ENCODE results near the gene TEX14. TPM values are rescaled to one million over a fixed set of nuclear protein-coding genes. Genes with fewer than 3 reads are reported as not detected.

TEX14 gene
- total and polyA plus RNA-seq, 3 experiments from 2014 or later: 0.11 to 0.20 TPM; not detected in 1

DNA sequence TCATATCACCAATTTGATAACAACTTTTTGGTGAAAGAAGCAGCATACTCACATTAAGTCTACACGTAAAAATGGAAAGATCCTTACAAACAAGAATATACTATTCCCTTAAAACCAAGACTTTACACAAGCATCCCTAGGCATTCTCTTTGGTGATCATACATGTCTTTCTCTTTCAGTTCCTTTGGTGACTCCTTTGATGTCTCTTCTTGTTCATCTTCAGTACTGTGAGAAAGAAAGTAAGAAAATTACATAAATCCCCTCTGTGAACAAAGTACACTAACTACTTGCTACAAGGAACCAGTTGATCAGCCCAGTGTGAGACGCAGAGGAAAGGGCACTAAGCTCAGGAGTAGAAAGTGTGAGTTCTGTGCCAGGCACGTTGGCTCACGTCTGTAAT lies 117.8 kb downstream of the TEX14 start:
- H3K27ac Mint-ChIP-seq: no peak overlapping the region

DNA sequence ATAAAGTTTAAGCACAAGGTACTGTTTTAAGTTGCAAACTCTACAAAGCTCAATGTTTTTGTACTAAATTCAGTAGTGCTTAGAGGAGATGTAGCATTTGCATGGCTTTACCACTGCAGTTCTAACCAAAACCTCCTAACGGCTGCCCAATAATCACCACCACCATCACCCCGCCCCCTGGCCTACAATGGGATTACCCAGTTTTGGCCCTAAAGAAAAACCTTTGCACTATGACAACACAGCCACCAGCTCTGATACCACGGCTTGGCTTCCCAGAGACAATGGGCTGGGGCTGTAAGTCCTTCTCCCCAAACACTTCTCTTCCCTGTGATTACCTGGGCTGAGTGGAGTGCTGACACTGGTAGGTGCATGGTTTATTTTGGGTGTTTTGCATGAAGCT lies 119.0 kb downstream of the TEX14 start:
- Histone ChIP-seq H3K36me3 (ENCODE audit: insufficient read depth, low read length) (no peaks in the 10 kb centered on the region), H3K9me3 (ENCODE audit: low read length) (no peaks in the 10 kb centered on the region), H3K27ac (ENCODE audit: low read depth, low read length) (no peak overlapping the region), H3K4me1 (ENCODE audit: insufficient read depth, low read length) (no peaks in the 10 kb centered on the region), H3K27me3 (ENCODE audit: insufficient read depth, low read length, poor library complexity, severe bottlenecking) (no peaks in the 10 kb centered on the region), H3K4me3 (ENCODE audit: low read length) (no peak overlapping the region)
- no peaks in the 10 kb centered on the region for H3K9me3 Mint-ChIP-seq
- H3K36me3 Mint-ChIP-seq: no peaks in the 10 kb centered on the region
- H3K27ac Mint-ChIP-seq: peak overlapping the region in 1 of 8 donors; percentile 40
- H3K4me3 Mint-ChIP-seq: no peak overlapping the region
- peaks cover 0 to 3% (median 0%) of the 10 kb centered on the region in 3 donors for H3K4me1 Mint-ChIP-seq
- H3K27me3 Mint-ChIP-seq: peaks cover 0 to 2% of the 10 kb centered on the region in 2 donors
- POLR2A ChIA-PET: no interaction called here
- DNase-seq: no peak
- CTCF ChIA-PET: interaction anchor here (1.7 kb wide), 1 partner anchor 15 kb away, joined by 7 read pairs; no protein-coding TSS in a partner anchor

More for the DNA sequence above, 117.8 kb downstream of the TEX14 start:
- Histone ChIP-seq H3K36me3 (ENCODE audit: insufficient read depth, low read length) (no peaks in the 10 kb centered on the region), H3K4me1 (ENCODE audit: insufficient read depth, low read length) (no peaks in the 10 kb centered on the region), H3K27me3 (ENCODE audit: insufficient read depth, low read length, poor library complexity, severe bottlenecking) (no peaks in the 10 kb centered on the region), H3K27ac (ENCODE audit: low read depth, low read length) (no peak overlapping the region), H3K4me3 (ENCODE audit: low read length) (no peak overlapping the region), H3K9me3 (ENCODE audit: low read length) (no peaks in the 10 kb centered on the region)
- no peaks in the 10 kb centered on the region for H3K36me3 Mint-ChIP-seq
- ChIA-PET POLR2A (interaction anchor here (0.7 kb wide), 1 partner anchor 431 kb away, joined by 3 read pairs; no protein-coding TSS in a partner anchor), CTCF (no interaction called here)
- peaks cover 0 to 2% of the 10 kb centered on the region in 2 donors for H3K27me3 Mint-ChIP-seq
- H3K9me3 Mint-ChIP-seq: peaks cover 0 to 2% (median 0%) of the 10 kb centered on the region in 5 donors
- DNase-seq: no peak
- no peak overlapping the region for H3K4me3 Mint-ChIP-seq
- H3K4me1 Mint-ChIP-seq: peaks cover 0 to 3% (median 0%) of the 10 kb centered on the region in 3 donors

DNA sequence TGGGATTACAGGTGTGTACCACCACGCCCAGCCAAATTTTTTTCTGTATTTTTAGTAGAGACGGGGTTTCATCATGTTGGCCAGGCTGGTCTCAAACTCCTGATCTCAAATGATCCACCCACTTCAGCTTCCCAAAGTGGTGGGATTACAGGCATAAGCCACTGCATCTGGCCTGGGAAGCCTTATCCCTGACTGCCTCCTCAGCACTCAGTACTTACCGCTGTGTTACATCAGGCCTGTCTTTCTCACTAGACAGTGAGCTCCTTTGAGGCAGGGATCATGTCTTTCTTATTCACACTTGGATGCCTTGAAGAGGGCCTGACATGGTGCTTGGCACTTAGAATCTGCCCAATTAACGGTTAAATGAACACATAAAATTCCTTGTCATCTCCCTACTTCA lies 121.1 kb downstream of the TEX14 start:
- H3K4me1 Mint-ChIP-seq: no peaks in the 10 kb centered on the region
- Histone ChIP-seq H3K9me3 (ENCODE audit: low read length) (no peaks in the 10 kb centered on the region), H3K27ac (ENCODE audit: low read depth, low read length) (no peak overlapping the region), H3K4me1 (ENCODE audit: insufficient read depth, low read length) (no peaks in the 10 kb centered on the region), H3K4me3 (ENCODE audit: low read length) (no peak overlapping the region), H3K36me3 (ENCODE audit: insufficient read depth, low read length) (no peaks in the 10 kb centered on the region), H3K27me3 (ENCODE audit: insufficient read depth, low read length, poor library complexity, severe bottlenecking) (no peaks in the 10 kb centered on the region)
- no peaks in the 10 kb centered on the region for H3K9me3 Mint-ChIP-seq
- H3K27ac Mint-ChIP-seq: no peak overlapping the region
- H3K27me3 Mint-ChIP-seq: peaks cover 0 to 2% of the 10 kb centered on the region in 2 donors
- CTCF ChIA-PET: no interaction called here
- no peaks in the 10 kb centered on the region for H3K36me3 Mint-ChIP-seq
- no peak overlapping the region for H3K4me3 Mint-ChIP-seq
- DNase-seq: no peak
- POLR2A ChIA-PET: interaction anchor here (0.6 kb wide), 1 partner anchor 10 kb away, joined by 3 read pairs; no protein-coding TSS in a partner anchor

DNA sequence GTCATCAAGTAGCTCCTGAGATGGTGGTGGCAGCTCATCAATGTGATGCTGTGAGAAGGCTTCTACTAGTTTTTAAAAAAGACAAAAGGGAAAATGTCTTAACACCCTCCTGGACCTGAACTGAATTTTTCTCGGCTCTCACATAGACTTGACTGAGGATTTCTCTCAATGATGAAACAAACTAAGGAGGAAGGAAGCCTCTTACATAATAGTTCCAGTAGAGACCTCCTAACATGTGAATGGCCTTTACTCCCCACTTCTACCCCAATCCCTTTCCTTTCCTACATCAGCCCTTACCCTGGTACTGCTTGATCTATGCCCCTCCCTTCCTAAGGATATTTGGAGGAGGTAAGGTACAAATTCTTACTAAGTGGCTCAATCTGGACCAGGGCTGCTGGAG lies 122.6 kb downstream of the TEX14 start:
- Mint-ChIP-seq H3K9me3 (no peaks in the 10 kb centered on the region), H3K4me1 (no peaks in the 10 kb centered on the region), H3K4me3 (no peak overlapping the region), H3K27me3 (peaks cover 0 to 2% of the 10 kb centered on the region in 2 donors), H3K27ac (peak overlapping the region in 1 of 8 donors; percentile 76), H3K36me3 (no peaks in the 10 kb centered on the region)
- Histone ChIP-seq H3K27ac (ENCODE audit: low read depth, low read length) (no peak overlapping the region), H3K4me3 (ENCODE audit: low read length) (no peak overlapping the region), H3K27me3 (ENCODE audit: insufficient read depth, low read length, poor library complexity, severe bottlenecking) (no peaks in the 10 kb centered on the region), H3K9me3 (ENCODE audit: low read length) (no peaks in the 10 kb centered on the region), H3K4me1 (ENCODE audit: insufficient read depth, low read length) (no peaks in the 10 kb centered on the region), H3K36me3 (ENCODE audit: insufficient read depth, low read length) (no peaks in the 10 kb centered on the region)
- CTCF ChIA-PET: no interaction called here
- DNase-seq: no peak
- POLR2A ChIA-PET: no interaction called here

DNA sequence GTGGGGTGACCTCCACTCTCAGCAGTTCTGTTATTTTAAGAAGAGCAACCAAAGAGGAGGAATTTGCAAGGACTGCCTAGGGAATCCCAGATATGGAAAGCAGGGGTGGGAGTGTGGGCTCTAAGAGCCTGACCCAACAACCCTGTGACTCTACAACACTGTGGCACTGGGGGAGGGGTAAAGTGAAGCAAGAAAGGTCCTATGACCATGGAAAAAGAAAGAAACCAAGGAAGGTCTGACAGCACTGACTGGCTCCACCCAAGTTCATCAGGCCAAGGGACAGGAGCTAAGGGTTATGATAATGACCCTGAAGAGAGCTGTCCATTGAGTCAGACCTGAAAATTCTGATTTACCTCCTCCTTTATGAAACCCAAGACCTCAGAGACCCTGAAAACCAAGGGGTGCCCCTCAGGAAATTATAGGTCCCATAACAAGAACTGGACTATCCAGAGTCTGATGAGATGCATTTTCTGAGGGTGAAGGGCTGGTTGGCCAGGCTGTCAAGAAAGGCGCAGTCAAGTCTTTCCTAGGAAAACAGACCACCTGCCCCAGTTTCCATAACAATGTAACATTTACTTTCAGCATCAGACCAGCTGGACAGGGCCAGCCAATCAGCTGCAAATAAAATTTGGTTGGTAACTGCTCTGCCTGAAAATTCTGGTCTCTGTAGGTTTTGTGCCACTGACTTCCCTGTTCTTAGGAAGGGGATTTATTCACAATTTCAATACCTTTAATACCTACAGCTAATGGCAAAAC lies 123.6 kb downstream of the TEX14 start:
- Histone ChIP-seq H3K9me3 (ENCODE audit: low read length) (no peaks in the 10 kb centered on the region), H3K4me3 (ENCODE audit: low read length) (no peak overlapping the region), H3K27me3 (ENCODE audit: insufficient read depth, low read length, poor library complexity, severe bottlenecking) (no peaks in the 10 kb centered on the region), H3K27ac (ENCODE audit: low read depth, low read length) (no peak overlapping the region), H3K36me3 (ENCODE audit: insufficient read depth, low read length) (no peaks in the 10 kb centered on the region), H3K4me1 (ENCODE audit: insufficient read depth, low read length) (no peaks in the 10 kb centered on the region)
- Mint-ChIP-seq H3K4me1 (no peaks in the 10 kb centered on the region), H3K36me3 (no peaks in the 10 kb centered on the region), H3K9me3 (no peaks in the 10 kb centered on the region), H3K4me3 (no peak overlapping the region), H3K27ac (peak overlapping the region in 1 of 8 donors; percentile 47), H3K27me3 (peaks cover 0 to 2% of the 10 kb centered on the region in 2 donors)
- ChIA-PET CTCF (interaction anchor here (1.8 kb wide), 1 partner anchor 10 kb away, joined by 8 read pairs; no protein-coding TSS in a partner anchor), POLR2A (no interaction called here)
- DNase-seq: no peak

DNA sequence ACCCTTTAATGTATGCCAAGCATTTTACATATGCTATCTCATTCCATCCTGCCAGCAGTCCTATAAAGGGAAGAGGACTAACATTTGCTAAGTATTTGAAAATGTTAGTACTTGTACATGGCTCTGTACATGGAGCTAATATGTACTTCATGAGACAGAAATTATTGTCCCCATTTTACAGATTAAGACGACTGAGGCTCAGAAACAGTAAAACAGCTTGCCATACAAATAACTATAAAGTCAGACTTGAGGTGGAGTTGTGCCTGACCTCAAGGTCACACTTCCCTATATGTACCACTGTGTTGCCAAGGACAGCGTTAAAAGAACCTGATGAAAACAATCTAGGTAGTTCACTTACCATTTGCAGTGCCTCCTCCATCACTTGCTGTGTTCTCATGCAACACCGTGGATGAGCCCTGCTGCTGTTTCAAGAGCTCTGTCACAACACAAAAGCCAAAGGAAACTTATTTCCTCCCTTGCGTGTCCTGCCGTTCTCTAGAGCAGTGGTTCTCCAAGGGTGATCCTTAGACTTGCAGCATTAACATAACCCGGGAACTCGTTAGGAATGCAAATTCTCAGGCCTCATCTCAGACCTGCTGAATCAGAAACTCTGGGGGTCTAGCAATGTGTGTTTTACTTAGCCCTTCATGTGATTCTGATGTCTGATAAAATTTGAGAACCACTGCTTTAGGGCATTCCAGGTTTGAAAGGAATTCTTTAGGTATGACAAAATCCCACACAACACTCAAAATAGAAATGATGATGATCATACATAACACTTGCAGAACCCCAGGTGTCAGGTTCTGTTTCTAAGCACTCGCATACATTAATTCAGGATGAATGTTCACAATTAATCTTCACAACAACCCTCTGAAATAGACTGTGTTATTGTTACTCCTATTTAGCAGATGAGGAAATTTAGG lies 126.2 kb downstream of the TEX14 start:
- Mint-ChIP-seq H3K4me3 (no peak overlapping the region), H3K9me3 (no peaks in the 10 kb centered on the region), H3K36me3 (no peaks in the 10 kb centered on the region), H3K27me3 (peaks cover 0 to 4% of the 10 kb centered on the region in 2 donors), H3K27ac (no peak overlapping the region), H3K4me1 (no peaks in the 10 kb centered on the region)
- H3K4me3 ChIP-seq (ENCODE audit: low read length): no peak overlapping the region
- no peaks in the 10 kb centered on the region for H3K36me3 ChIP-seq (ENCODE audit: insufficient read depth, low read length)
- no peak for DNase-seq
- H3K27me3 ChIP-seq (ENCODE audit: insufficient read depth, low read length, poor library complexity, severe bottlenecking): no peaks in the 10 kb centered on the region
- CTCF ChIA-PET: interaction anchor here (0.6 to 0.8 kb wide), 2 partner anchors 12 to 644 kb away, joined by 3 read pairs; partner anchors contain the start of gene SMG8
- no peak overlapping the region for H3K27ac ChIP-seq (ENCODE audit: low read depth, low read length)
- no peaks in the 10 kb centered on the region for H3K9me3 ChIP-seq (ENCODE audit: low read length)
- POLR2A ChIA-PET: interaction anchor here (0.5 kb wide), 1 partner anchor 83 kb away, joined by 4 read pairs; no protein-coding TSS in a partner anchor
- no peaks in the 10 kb centered on the region for H3K4me1 ChIP-seq (ENCODE audit: insufficient read depth, low read length)

DNA sequence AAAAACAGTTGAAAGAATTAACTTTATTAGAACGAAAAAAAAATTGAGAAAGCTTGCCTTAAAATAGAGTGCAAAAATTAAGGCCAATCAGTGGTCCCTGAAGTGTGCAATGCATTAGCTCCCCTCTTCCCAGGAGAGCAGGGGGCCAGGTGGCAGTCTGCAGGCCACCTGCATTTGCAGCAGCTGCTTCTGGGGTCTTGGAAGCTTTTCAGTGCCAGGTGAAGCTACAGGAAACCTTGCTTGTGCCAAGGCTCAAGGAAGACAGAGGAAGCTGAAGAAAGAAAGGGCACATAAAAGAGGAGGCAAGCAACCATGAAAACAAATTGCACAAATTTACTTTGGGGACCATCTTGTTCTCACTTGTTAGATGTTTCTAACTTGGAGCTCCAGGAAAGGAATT lies 126.9 kb downstream of the TEX14 start:
- no peak for DNase-seq
- no peaks in the 10 kb centered on the region for H3K4me1 Mint-ChIP-seq
- Histone ChIP-seq H3K4me3 (ENCODE audit: low read length) (no peak overlapping the region), H3K36me3 (ENCODE audit: insufficient read depth, low read length) (no peaks in the 10 kb centered on the region), H3K4me1 (ENCODE audit: insufficient read depth, low read length) (no peaks in the 10 kb centered on the region), H3K27ac (ENCODE audit: low read depth, low read length) (no peak overlapping the region), H3K9me3 (ENCODE audit: low read length) (no peaks in the 10 kb centered on the region), H3K27me3 (ENCODE audit: insufficient read depth, low read length, poor library complexity, severe bottlenecking) (no peaks in the 10 kb centered on the region)
- POLR2A ChIA-PET: interaction anchor here (0.5 kb wide), 1 partner anchor 84 kb away, joined by 4 read pairs; no protein-coding TSS in a partner anchor
- CTCF ChIA-PET: interaction anchor here (0.6 to 0.8 kb wide), 2 partner anchors 12 to 645 kb away, joined by 3 read pairs; partner anchors contain the start of gene SMG8
- H3K4me3 Mint-ChIP-seq: no peak overlapping the region
- peak overlapping the region in 1 of 8 donors; percentile 24 for H3K27ac Mint-ChIP-seq
- H3K9me3 Mint-ChIP-seq: no peaks in the 10 kb centered on the region
- H3K36me3 Mint-ChIP-seq: no peaks in the 10 kb centered on the region
- peaks cover 0 to 5% of the 10 kb centered on the region in 2 donors for H3K27me3 Mint-ChIP-seq

Measured in CD8-positive, alpha-beta memory T cell (primary cell).